Kidney (tissue), 14 donors: ENCODE results near the gene PXN. TPM values are rescaled to one million over a fixed set of nuclear protein-coding genes. Genes with fewer than 3 reads are reported as not detected.
"Not testable (repeated sequence)": the region's sequence is repeated elsewhere in the genome, so short reads cannot be mapped to it uniquely, and the experiment has no call there.

ENCODE experiments used
- DNase-seq, 5 donors: peaks; one replicate each; pipeline ENCODE4 v3.0.0-alpha.2; 2013 to 2020
- FAIRE-seq: peaks from 2 replicates; lab custom pipeline; 2012; peaks lifted over from hg19 to GRCh38; lab: Jason Lieb, UNC
- H3K27ac ChIP-seq, 2 donors: one replicate each; pipeline ENCODE4 v1.7.0; 2013; ENCODE audit warnings: low read depth in 2 of 2, low read length in 2 of 2, inconsistent platforms in 1 of 2
- H3K27me3 ChIP-seq: one replicate; pipeline ENCODE4 v1.7.1; 2013; ENCODE audit warnings: low read length, inconsistent platforms; ENCODE audit not compliant: control insufficient read depth, insufficient read depth
- H3K36me3 ChIP-seq, 3 donors: one replicate each; pipeline versions ENCODE4 v1.7.0 to v1.7.1; 2013; ENCODE audit warnings: low read length in 3 of 3, control low read depth in 1 of 3, inconsistent platforms in 1 of 3; ENCODE audit not compliant: insufficient read depth in 3 of 3, control insufficient read depth in 2 of 3
- H3K4me1 ChIP-seq, 3 donors: one replicate each; pipeline versions ENCODE4 v1.7.0 to v1.7.1; 2013; ENCODE audit warnings: low read length in 3 of 3, inconsistent platforms in 1 of 3, low read depth in 1 of 3; ENCODE audit not compliant: control insufficient read depth in 2 of 3, insufficient read depth in 2 of 3
- H3K4me3 ChIP-seq, 3 donors: one replicate each; pipeline versions ENCODE4 v1.7.0 to v1.8.1; 2013; ENCODE audit warnings: low read length in 3 of 3, control low read depth in 1 of 3, inconsistent platforms in 1 of 3
- H3K9ac ChIP-seq, 3 donors: one replicate each; pipeline versions ENCODE4 v1.7.0 to v1.7.1; 2013; ENCODE audit warnings: low read length in 3 of 3, control low read depth in 1 of 3, inconsistent platforms in 1 of 3
- H3K9me3 ChIP-seq, 3 donors: one replicate each; pipeline versions ENCODE4 v1.7.0 to v1.7.1; 2013; ENCODE audit warnings: low read length in 3 of 3, control low read depth in 1 of 3, inconsistent platforms in 1 of 3; ENCODE audit not compliant: control insufficient read depth in 2 of 3, insufficient read depth in 1 of 3
- CTCF ChIP-seq: IDR thresholded peaks from 3 replicates; pipeline ENCODE4 v1.5.1; 2012; ENCODE audit warnings: mild to moderate bottlenecking, moderate library complexity, borderline replicate concordance; ENCODE audit not compliant: insufficient read depth; ENCODE audit errors: extremely low read depth
- intact Hi-C: fragments of 100-400 bp; cut with DNase I; formaldehyde crosslinking; loops from one replicate; pipeline ENCODE4 v1.11.1; 2022
- polyA plus RNA-seq: library from polyadenylated mRNA; stranded (reverse); fragments of 350-450 nt; fragmentation: Illumina TruSeq; extraction: RNeasy Lipid Tissue Mini Kit (QIAGEN cat#74804); gene quantifications from one replicate; pipeline ENCODE4 v1.2.3, GENCODE V29; 2014; ENCODE audit warnings: low read depth, low replicate concordance; ENCODE audit not compliant: insufficient read depth
- total RNA-seq: library from RNA; stranded (reverse); fragmentation: NEBNext Ultra II Directional; extraction: Animal tissue kit (Norgen Biotek cat#: 25700); gene quantifications from one replicate; pipeline ENCODE4 v1.2.1, GENCODE V29; 2021
- donor health status: control.
- donor health status: control.
- donor health status: control.
- donor health status: control.
- donor health status: control.
- donor health status: DM: yes; HTN: yes; CAD: no.
- donor health status: Normal renal cell carcinoma (clear cell type).

PXN gene
- total and polyA plus RNA-seq, 2 donors from 2014 or later = 57.1 to 133 TPM

- FAIRE-seq = no peak
- DNase-seq = no peak
- peaks cover 0 to 50% (median 23%) of the 10 kb centered on the region in 3 donors for H3K4me1 ChIP-seq
- H3K27me3 ChIP-seq = no peaks in the 10 kb centered on the region
- H3K9ac ChIP-seq = no peak overlapping the region
- peak overlapping the region in 1 of 2 donors; percentile 77 for H3K27ac ChIP-seq
- no peaks in the 10 kb centered on the region for H3K36me3 ChIP-seq
- H3K4me3 ChIP-seq = no peak overlapping the region
- TF ChIP-seq CTCF = no peak
- intact Hi-C loops = no loop called here
- H3K9me3 ChIP-seq = no peaks in the 10 kb centered on the region
Measured at GRCh38 chr12:120252071-120252906, 13.2 kb downstream of the PXN start.

- H3K36me3 ChIP-seq, FAIRE-seq, H3K9me3 ChIP-seq, intact Hi-C loops, H3K9ac ChIP-seq, H3K4me3 ChIP-seq, H3K27ac ChIP-seq, H3K27me3 ChIP-seq, DNase-seq: not testable (repeated sequence)
- peaks cover 0 to 45% (median 22%) of the 10 kb centered on the region in 3 donors for H3K4me1 ChIP-seq
Measured at GRCh38 chr12:120251364-120252070, 14.0 kb downstream of the PXN start.

- FAIRE-seq = no peak
- no peaks in the 10 kb centered on the region for H3K27me3 ChIP-seq
- no peaks in the 10 kb centered on the region for H3K36me3 ChIP-seq
- peak in 3 of 5 donors; percentile 41 to 90 (median 68) for DNase-seq
- peak overlapping the region in 1 of 3 donors; percentile 46 for H3K9ac ChIP-seq
- peak overlapping the region in 2 of 3 donors; percentile 14 to 30 for H3K4me3 ChIP-seq
- H3K4me1 ChIP-seq = peaks cover 0 to 37% (median 17%) of the 10 kb centered on the region in 3 donors
- no peaks in the 10 kb centered on the region for H3K9me3 ChIP-seq
- intact Hi-C loops = no loop called here
- TF ChIP-seq CTCF = no peak
- H3K27ac ChIP-seq = peak overlapping the region; percentile 79 to 86
Measured at GRCh38 chr12:120249875-120250795, 15.4 kb downstream of the PXN start.
